HEK293 (cell line): ENCODE results near the gene YWHAB.

Source experiments
- CTCF ChIA-PET: fragments of 350-600 bp; formaldehyde crosslinking; extraction: SDS; loops from one replicate; lab custom pipeline; 2021; ENCODE audit warnings: antibody characterized with exemption; lab: Yijun Ruan, JAX
- POLR2A ChIA-PET: fragments of 300-600 bp; formaldehyde crosslinking; extraction: SDS; loops from one replicate; lab custom pipeline; 2020; ENCODE audit warnings: antibody characterized with exemption, inconsistent platforms; lab: Yijun Ruan, JAX
- H3K27ac ChIP-seq: fragments of 200-500 bp; sonication (Bioruptor generic); 2 replicates; pipeline ENCODE4 v1.5.1; 2014; ENCODE audit warnings: low read depth, low read length, control low read depth, inconsistent platforms; ENCODE audit errors: extremely low read depth
- H3K36me3 ChIP-seq, 2 experiments: fragments of 200-500 bp in 1 of 2; sonication (Bioruptor generic) in 1 of 2; 1 replicate in 1 of 2; 2 replicates in 1 of 2; pipeline ENCODE4 v1.5.1; 2014 to 2017; ENCODE audit warnings: inconsistent platforms in 2 of 2, low read length in 2 of 2; ENCODE audit not compliant: control insufficient read depth in 2 of 2, insufficient read depth in 1 of 2
- H3K4me1 ChIP-seq: fragments of 200-500 bp; sonication (Bioruptor generic); 2 replicates; pipeline ENCODE4 v1.5.1; 2014; ENCODE audit warnings: mild to moderate bottlenecking, low read length, inconsistent platforms; ENCODE audit not compliant: control insufficient read depth, insufficient read depth
- H3K4me3 ChIP-seq: 2 replicates; pipeline ENCODE4 v1.5.1; 2011; ENCODE audit warnings: low read depth, mild to moderate bottlenecking, control low read depth, low read length, moderate library complexity
- H3K9me3 ChIP-seq: fragments of 200-500 bp; sonication (Bioruptor generic); 2 replicates; pipeline ENCODE4 v1.5.1; 2014; ENCODE audit warnings: low read depth, low read length, inconsistent platforms; ENCODE audit not compliant: control insufficient read depth, insufficient read depth
- AEBP2 ChIP-seq: fragments of 450-650 bp; formaldehyde crosslinking; IDR thresholded peaks from 2 replicates; pipeline ENCODE4 v1.5.1; 2016; ENCODE audit warnings: missing biosample characterization, missing genetic modification characterization, borderline replicate concordance
- ELK4 ChIP-seq: IDR thresholded peaks from 2 replicates; pipeline ENCODE4 v1.6.1; 2011; ENCODE audit warnings: mild to moderate bottlenecking, low read depth, low read length, borderline replicate concordance
- HOXA7 ChIP-seq: sonication (generic); formaldehyde crosslinking; IDR thresholded peaks from 2 replicates; pipeline ENCODE4 v1.8.1; 2022; ENCODE audit warnings: missing genetic modification reagents, borderline replicate concordance
- PRDM1 ChIP-seq: fragments of 450-650 bp; formaldehyde crosslinking; IDR thresholded peaks from 2 replicates; pipeline ENCODE4; 2016; ENCODE audit warnings: missing biosample characterization, missing genetic modification characterization
- SCRT2 ChIP-seq: fragments of 450-650 bp; formaldehyde crosslinking; IDR thresholded peaks from 2 replicates; pipeline ENCODE4 v1.5.1; 2016; ENCODE audit warnings: missing biosample characterization, missing genetic modification characterization
- SP7 ChIP-seq: fragments of 450-650 bp; formaldehyde crosslinking; IDR thresholded peaks from 2 replicates; pipeline ENCODE4 v1.5.1; 2016; ENCODE audit warnings: missing biosample characterization, missing genetic modification characterization
- TSHZ1 ChIP-seq: fragments of 450-650 bp; formaldehyde crosslinking; IDR thresholded peaks from 2 replicates; pipeline ENCODE4 v1.5.1; 2016; ENCODE audit warnings: missing biosample characterization, missing genetic modification characterization, borderline replicate concordance
- ZFP41 ChIP-seq: fragments of 450-650 bp; formaldehyde crosslinking; IDR thresholded peaks from 2 replicates; pipeline ENCODE4 v1.5.1; 2016; ENCODE audit warnings: missing biosample characterization, missing genetic modification characterization, borderline replicate concordance
- ZNF174 ChIP-seq: fragments of 450-650 bp; formaldehyde crosslinking; IDR thresholded peaks from 2 replicates; pipeline ENCODE4 v1.5.0; 2017; ENCODE audit warnings: missing biosample characterization, mild to moderate bottlenecking, missing genetic modification characterization
- ZNF449 ChIP-seq: fragments of 450-650 bp; formaldehyde crosslinking; IDR thresholded peaks from 2 replicates; pipeline ENCODE4 v1.5.1; 2017; ENCODE audit warnings: missing biosample characterization, mild to moderate bottlenecking, missing genetic modification characterization, moderate library complexity
- ZNF48 ChIP-seq: fragments of 450-650 bp; formaldehyde crosslinking; IDR thresholded peaks from 2 replicates; pipeline ENCODE4 v1.5.1; 2016; ENCODE audit warnings: missing biosample characterization, missing genetic modification characterization
- ZNF555 ChIP-seq: fragments of 450-650 bp; formaldehyde crosslinking; conservative IDR thresholded peaks from 2 replicates; pipeline ENCODE4 v1.5.1; 2017; ENCODE audit warnings: missing biosample characterization, mild to moderate bottlenecking, missing genetic modification characterization, inconsistent platforms
- ZNF596 ChIP-seq: fragments of 450-650 bp; IDR thresholded peaks from 2 replicates; pipeline ENCODE4 v1.5.0; 2018; ENCODE audit warnings: missing biosample characterization, mild to moderate bottlenecking, missing genetic modification characterization, moderate library complexity
- ZNF624 ChIP-seq: fragments of 450-650 bp; formaldehyde crosslinking; IDR thresholded peaks from 2 replicates; pipeline ENCODE4 v1.5.1; 2017; ENCODE audit warnings: missing biosample characterization, missing genetic modification characterization
- ZNF639 ChIP-seq: fragments of 450-650 bp; formaldehyde crosslinking; IDR thresholded peaks from 2 replicates; pipeline ENCODE4 v1.5.1; 2016; ENCODE audit warnings: missing biosample characterization, missing genetic modification characterization
- ZNF768 ChIP-seq: fragments of 450-650 bp; formaldehyde crosslinking; IDR thresholded peaks from 2 replicates; pipeline ENCODE4 v1.5.1; 2018; ENCODE audit warnings: missing biosample characterization, mild to moderate bottlenecking, missing genetic modification characterization
- ZNF777 ChIP-seq: fragments of 450-650 bp; formaldehyde crosslinking; IDR thresholded peaks from 2 replicates; pipeline ENCODE4 v1.5.1; 2017; ENCODE audit warnings: missing biosample characterization, missing genetic modification characterization, borderline replicate concordance
- ZSCAN5A ChIP-seq: fragments of 450-650 bp; formaldehyde crosslinking; IDR thresholded peaks from 2 replicates; pipeline ENCODE4 v1.5.1; 2016; ENCODE audit warnings: missing biosample characterization, missing genetic modification characterization

YWHAB gene

GRCh38 chr20:44943828-44944227, 58.3 kb downstream of the YWHAB start (continued):
- TF ChIP-seq ZNF639 (tag by site-specific recombination) (no peak), ZNF596 (tag by site-specific recombination) (no peak), ZNF624 (tag by site-specific recombination) (no peak), SP7 (tag by site-specific recombination) (no peak), ZSCAN5A (tag by site-specific recombination) (no peak), ELK4 (no peak), ZNF777 (tag by site-specific recombination) (no peak), ZNF48 (tag by site-specific recombination) (no peak), HOXA7 (CRISPR knock-in tag) (no peak)
- TF ChIP-seq, all 188 proteins: peak for 0

GRCh38 chr20:44945261-44945660, 59.8 kb downstream of the YWHAB start:
- H3K27ac ChIP-seq = no peak overlapping the region
- H3K9me3 ChIP-seq = no peaks in the 10 kb centered on the region
- H3K36me3 ChIP-seq = peaks cover 22 to 98% of the 10 kb centered on the region in 2 experiments
- no peak overlapping the region for H3K4me3 ChIP-seq
- CTCF ChIA-PET = interaction anchor here (0.7 to 1.1 kb wide), 2 partner anchors 18 to 155 kb away, joined by 3 to 4 read pairs; no protein-coding TSS in a partner anchor
- TF ChIP-seq ZNF768 (tag by site-specific recombination) (no peak), AEBP2 (tag by site-specific recombination) (no peak), ZFP41 (no peak), ZNF449 (tag by site-specific recombination) (no peak), PRDM1 (tag by site-specific recombination) (no peak)
- POLR2A ChIA-PET = no interaction called here
- no peaks in the 10 kb centered on the region for H3K4me1 ChIP-seq

GRCh38 chr20:44946271-44946852, 60.9 kb downstream of the YWHAB start:
- no peak overlapping the region for H3K27ac ChIP-seq
- peaks cover 22 to 100% of the 10 kb centered on the region in 2 experiments for H3K36me3 ChIP-seq
- no peaks in the 10 kb centered on the region for H3K9me3 ChIP-seq
- H3K4me1 ChIP-seq = no peaks in the 10 kb centered on the region
- ChIA-PET CTCF (interaction anchor here (0.6 to 0.8 kb wide), 3 partner anchors 16 to 25 kb away, joined by 3 to 6 read pairs (median 3); no protein-coding TSS in a partner anchor), POLR2A (no interaction called here)
- H3K4me3 ChIP-seq = no peak overlapping the region
- TF ChIP-seq ZNF555 (tag by site-specific recombination) (no peak), ZNF768 (tag by site-specific recombination) (no peak), SCRT2 (tag by site-specific recombination) (no peak), TSHZ1 (tag by site-specific recombination) (no peak), HOXA7 (CRISPR knock-in tag) (no peak), ZNF639 (tag by site-specific recombination) (no peak), ZNF174 (tag by site-specific recombination) (no peak)
